Thyroid gland (tissue), 4 donors: ENCODE measurements around the gene SHROOM3.

Experiments used
- CTCF ChIP-seq, 6 experiments: fragments of 200-600 bp in 3 of 6; fragments of 450-650 bp in 3 of 6; sonication (generic) in 3 of 6; IDR thresholded peaks; one replicate each; pipeline ENCODE4 v1.5.1; 2016 to 2019; ENCODE audit warnings: antibody characterized with exemption in 6 of 6, mild to moderate bottlenecking in 2 of 6, inconsistent platforms in 1 of 6, moderate library complexity in 1 of 6
- POLR2A ChIP-seq, 2 donors: fragments of 450-650 bp; IDR thresholded peaks; one replicate each; pipeline ENCODE4 v1.6.1; 2017; ENCODE audit warnings: antibody characterized with exemption in 2 of 2, mild to moderate bottlenecking in 2 of 2, moderate library complexity in 1 of 2

- TF ChIP-seq CTCF (IDR thresholded peaks at IDR 0.05) (no peak), POLR2A (IDR thresholded peaks at IDR 0.05) (no peak)
Measured at GRCh38 chr4:76590798-76591281, 155.8 kb downstream of the SHROOM3 start.
